Jurkat, Clone E6-1 (cell line): ENCODE data around the gene IDH2.

Experiments used
- DNase-seq: peaks from one replicate; pipeline ENCODE4 v3.0.0-alpha.2; 2011; ENCODE audit warnings: low read depth, low spot score
- H3K4me3 ChIP-seq: 2 replicates; pipeline ENCODE4 v1.5.1; 2011; ENCODE audit warnings: mild to moderate bottlenecking, low read length, control low read depth, moderate library complexity

The IDH2 gene

GRCh38 chr15:90036806-90037510, 65.3 kb downstream of the IDH2 start:
- H3K4me3 ChIP-seq = no peak overlapping the region
- no peak for DNase-seq

- no peak overlapping the region for H3K4me3 ChIP-seq
- DNase-seq = no peak
These were observed 65.9 kb downstream of the IDH2 start for GRCh38 chr15:90036343-90036742.

- no peak overlapping the region for H3K4me3 ChIP-seq
- DNase-seq = no peak
These were observed 66.4 kb downstream of the IDH2 start for GRCh38 chr15:90035840-90036230.

DNA sequence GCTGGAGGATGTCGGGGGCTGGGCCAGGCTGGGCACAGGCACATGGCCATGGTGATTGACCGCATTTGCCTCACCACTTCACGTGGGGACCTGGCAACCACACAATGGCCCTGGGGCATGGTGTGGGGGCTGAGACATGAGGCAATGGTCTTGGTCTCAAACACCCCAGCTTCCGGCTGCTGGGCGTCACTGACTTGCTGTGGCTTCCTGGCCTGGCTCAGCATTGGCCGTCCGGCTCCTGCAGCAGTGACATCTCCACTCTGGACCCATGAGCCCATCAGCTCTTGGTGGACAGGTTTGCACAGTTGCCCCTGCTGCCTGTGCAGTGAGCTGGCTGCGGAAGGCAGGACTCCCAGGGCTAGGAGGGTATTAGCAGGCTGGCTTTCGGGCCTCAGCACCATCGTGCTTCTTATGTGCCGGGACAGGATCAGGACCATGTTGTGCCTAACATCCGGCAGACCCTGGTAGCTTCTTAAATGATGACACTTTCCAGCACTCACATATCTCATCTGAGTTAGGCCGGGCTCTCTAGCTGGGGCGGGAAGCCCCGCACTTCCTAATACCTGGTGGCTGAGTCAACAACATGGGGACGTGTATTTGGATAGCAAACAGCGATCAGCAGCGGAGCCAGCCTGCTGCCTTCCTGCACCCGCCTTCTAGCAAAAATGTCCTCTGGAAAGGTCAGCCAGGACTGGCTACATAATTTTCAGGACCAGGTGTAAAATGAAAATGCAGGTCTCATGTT, 67.0 kb downstream of the IDH2 start:
- no peak overlapping the region for H3K4me3 ChIP-seq
- DNase-seq = no peak

GRCh38 chr15:90033448-90033847, 68.8 kb downstream of the IDH2 start:
- no peak overlapping the region for H3K4me3 ChIP-seq
- DNase-seq = no peak
